Right lobe of liver (tissue), 6 donors: ENCODE data around the gene SINHCAF. TPM values are rescaled to one million over a fixed set of nuclear protein-coding genes. Genes with fewer than 3 reads are reported as not detected.

Source experiments
- ATAC-seq, 4 donors: fragments of 200-7000 bp; cut with Tn5 transposase; one replicate each; pipeline ENCODE4 v1.9.1; 2020; ENCODE audit warnings: mild to moderate bottlenecking in 4 of 4, moderate library complexity in 4 of 4
- DNase-seq, 3 donors: peaks; one replicate each; pipeline ENCODE4 v3.0.0-alpha.2; 2020
- H3K27ac ChIP-seq, 3 donors: fragments of 200-600 bp; one replicate each; pipeline ENCODE4 v1.8.0; 2022
- H3K27me3 ChIP-seq, 2 donors: fragments of 200-600 bp; one replicate each; pipeline ENCODE4 v1.8.0; 2022
- H3K36me3 ChIP-seq, 4 donors: fragments of 200-600 bp; sonication (generic) in 1 of 4; one replicate each; pipeline versions ENCODE4 v1.5.1 to v1.8.0; 2017 to 2022; ENCODE audit warnings: control low read depth in 1 of 4
- H3K4me1 ChIP-seq, 4 donors: fragments of 200-600 bp; sonication (generic) in 1 of 4; one replicate each; pipeline versions ENCODE4 v1.5.1 to v1.8.0; 2017 to 2022; ENCODE audit warnings: control low read depth in 1 of 4
- H3K4me3 ChIP-seq, 3 donors: fragments of 200-600 bp; one replicate each; pipeline ENCODE4 v1.8.0; 2022
- H3K9me3 ChIP-seq, 4 donors: fragments of 200-600 bp; sonication (generic) in 1 of 4; one replicate each; pipeline versions ENCODE4 v1.5.1 to v1.8.0; 2017 to 2022; ENCODE audit warnings: control low read depth in 1 of 4
- POLR2A ChIP-seq: fragments of 450-650 bp; IDR thresholded peaks from one replicate; pipeline ENCODE4 v1.6.1; 2017; ENCODE audit warnings: antibody characterized with exemption, mild to moderate bottlenecking
- WGBS: methylation state at CpG from one replicate; pipeline ENCODE4 v1.1.6; 2018; ENCODE audit warnings: low coverage, low lambda C conversion rate; ENCODE audit not compliant: insufficient coverage; ENCODE audit errors: missing lambda C conversion rate; 5-methylcytosine and 5-hydroxymethylcytosine counted together
- intact Hi-C, 2 donors: fragments of 100-400 bp; cut with DNase I; formaldehyde crosslinking; loops; one replicate each; pipeline versions ENCODE4 v1.11.2 to v1.14.1; 2022
- total RNA-seq, 6 experiments: library from RNA; depleted of rRNA in 2 of 6; stranded (reverse); fragments of >200 nt in 2 of 6; fragmentation: NEBNext Ultra II Directional in 3 of 6; extraction: Animal tissue kit (Norgen Biotek cat#: 25700) in 3 of 6; gene quantifications; one replicate each; pipeline versions ENCODE4 v1.1.0 to v1.2.4, GENCODE V29; 2016 to 2023
- TF ChIP-seq, protein P1 (sequence below), 4 donors: fragments of 200-600 bp in 3 of 4; fragments of 450-650 bp in 1 of 4; IDR thresholded peaks; one replicate each; pipeline versions ENCODE4 v1.5.1 to v1.8.0; 2016 to 2022; ENCODE audit warnings: antibody characterized with exemption in 4 of 4, mild to moderate bottlenecking in 2 of 4
- donor health status: DM: no; HTN: yes; CAD: no.
- donor health status: DM: no; HTN: no; CAD: no.
- donor health status: DM: no; HTN: no; CAD: no.
- donor health status: DM: no; HTN: yes; CAD: no.
- donor health status: DM: no; HTN: yes; CAD: no.

SINHCAF gene
- total RNA-seq, 6 experiments from 2014 or later = 1.6 to 21.9 (median 8.2) TPM

DNA sequence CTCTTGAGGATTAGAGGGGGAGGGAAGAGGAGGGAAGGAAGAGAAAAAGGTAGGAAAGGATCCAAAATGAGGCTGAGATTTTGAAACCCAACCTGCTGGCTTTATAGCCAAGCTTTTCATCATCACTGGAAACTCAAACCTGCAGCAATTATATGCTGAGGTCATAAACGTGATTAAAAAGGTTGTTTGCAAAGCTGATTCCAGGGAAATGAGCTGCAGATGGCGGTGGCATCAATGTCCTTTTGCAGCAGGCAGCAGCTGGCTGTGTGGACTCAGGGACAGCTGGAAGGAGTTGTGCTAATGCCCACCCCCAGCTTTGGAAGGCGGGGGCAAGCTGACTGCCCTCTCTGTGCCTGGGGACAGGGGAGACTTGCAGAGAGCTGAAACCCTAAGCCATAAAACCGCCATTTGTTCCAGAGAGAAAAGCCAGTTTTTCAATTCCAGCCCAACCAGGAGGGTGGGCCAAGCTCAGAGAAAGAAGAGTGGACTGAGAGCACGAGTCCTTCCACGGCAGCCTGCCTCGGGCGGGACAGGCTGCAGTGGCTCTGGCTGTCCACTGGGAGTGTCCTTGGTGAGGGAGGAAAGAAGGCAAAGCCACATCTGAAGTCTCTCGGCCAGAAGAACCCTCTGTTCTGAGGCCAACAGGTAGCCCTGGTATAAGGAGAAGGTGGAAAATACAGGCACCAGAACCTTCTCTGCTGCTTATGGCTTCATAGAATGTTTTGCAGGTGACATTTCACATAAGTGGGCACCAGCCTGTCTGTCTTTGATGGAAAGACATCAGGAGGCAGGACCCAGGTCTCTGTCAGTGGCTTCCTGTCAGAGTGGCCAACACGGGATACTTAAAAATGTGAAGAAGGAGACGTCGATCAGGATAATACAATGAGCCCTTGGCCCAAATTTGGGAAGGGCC is 90.7 kb downstream of the SINHCAF start:
- H3K9me3 ChIP-seq = no peaks in the 10 kb centered on the region
- H3K27me3 ChIP-seq = no peaks in the 10 kb centered on the region
- no peak overlapping the region for H3K4me3 ChIP-seq
- TF ChIP-seq POLR2A = no peak
- TF ChIP-seq, protein P1, sequence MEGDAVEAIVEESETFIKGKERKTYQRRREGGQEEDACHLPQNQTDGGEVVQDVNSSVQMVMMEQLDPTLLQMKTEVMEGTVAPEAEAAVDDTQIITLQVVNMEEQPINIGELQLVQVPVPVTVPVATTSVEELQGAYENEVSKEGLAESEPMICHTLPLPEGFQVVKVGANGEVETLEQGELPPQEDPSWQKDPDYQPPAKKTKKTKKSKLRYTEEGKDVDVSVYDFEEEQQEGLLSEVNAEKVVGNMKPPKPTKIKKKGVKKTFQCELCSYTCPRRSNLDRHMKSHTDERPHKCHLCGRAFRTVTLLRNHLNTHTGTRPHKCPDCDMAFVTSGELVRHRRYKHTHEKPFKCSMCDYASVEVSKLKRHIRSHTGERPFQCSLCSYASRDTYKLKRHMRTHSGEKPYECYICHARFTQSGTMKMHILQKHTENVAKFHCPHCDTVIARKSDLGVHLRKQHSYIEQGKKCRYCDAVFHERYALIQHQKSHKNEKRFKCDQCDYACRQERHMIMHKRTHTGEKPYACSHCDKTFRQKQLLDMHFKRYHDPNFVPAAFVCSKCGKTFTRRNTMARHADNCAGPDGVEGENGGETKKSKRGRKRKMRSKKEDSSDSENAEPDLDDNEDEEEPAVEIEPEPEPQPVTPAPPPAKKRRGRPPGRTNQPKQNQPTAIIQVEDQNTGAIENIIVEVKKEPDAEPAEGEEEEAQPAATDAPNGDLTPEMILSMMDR (IDR thresholded peaks at IDR 0.05) = peak; percentile 52 to 63 (median 54)
- H3K27ac ChIP-seq = no peak overlapping the region
- DNase-seq (no peak), ATAC-seq (peak; percentile 83 to 90 (median 86))
- WGBS = 33% methylated on average over 11 of the region's 12 CpGs
- no peaks in the 10 kb centered on the region for H3K36me3 ChIP-seq
- intact Hi-C loops = loop anchor here in 1 of 2 donors (10.0 kb wide), 1 partner anchor 380 kb away; no protein-coding TSS in a partner anchor
- H3K4me1 ChIP-seq = no peaks in the 10 kb centered on the region

DNA sequence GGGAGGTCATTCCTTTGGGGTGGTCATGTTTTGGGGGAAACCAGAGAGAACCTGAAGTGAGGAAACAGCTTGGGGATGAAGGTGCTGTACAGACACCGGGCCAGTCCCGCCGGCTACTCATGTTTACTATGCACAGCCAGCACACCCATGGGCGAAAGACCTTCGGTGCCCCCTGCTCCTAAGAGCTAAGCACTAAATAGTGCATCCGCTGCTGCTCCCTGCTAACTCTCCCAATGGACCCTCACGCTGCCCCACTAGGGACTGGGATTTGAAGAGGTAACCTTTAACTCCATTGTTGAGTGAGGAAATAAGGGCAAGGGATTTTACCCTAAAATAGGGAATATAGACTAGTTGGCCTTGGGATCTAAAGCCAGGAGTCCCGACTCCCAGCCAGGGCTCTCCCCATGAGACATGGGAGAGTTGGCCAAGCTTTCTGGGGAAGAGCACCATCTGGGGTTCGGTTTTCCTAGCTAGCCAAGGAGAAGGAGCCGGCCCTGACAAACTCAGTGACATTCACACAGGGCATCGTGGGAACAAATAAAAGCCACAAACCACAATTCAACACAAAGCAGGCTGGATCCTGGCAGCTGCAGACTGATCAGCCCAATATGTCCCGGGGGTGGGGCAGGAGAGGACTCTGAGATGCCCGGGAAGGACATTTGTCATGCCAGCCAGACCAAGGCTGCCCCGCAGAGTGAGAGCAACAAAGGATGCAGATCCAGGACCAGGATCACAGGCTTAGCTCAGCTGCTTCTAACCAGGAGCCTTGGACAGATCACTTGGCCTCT is 91.7 kb downstream of the SINHCAF start:
- no peaks in the 10 kb centered on the region for H3K36me3 ChIP-seq
- TF ChIP-seq, protein P1 (IDR thresholded peaks at IDR 0.05) = no peak
- no peak for TF ChIP-seq POLR2A
- H3K4me1 ChIP-seq = peaks cover 0 to 8% (median under 1%) of the 10 kb centered on the region in 4 donors
- intact Hi-C loops = loop anchor here in 1 of 2 donors (10.0 kb wide), 1 partner anchor 379 kb away; no protein-coding TSS in a partner anchor
- DNase-seq (no peak), ATAC-seq (no peak)
- H3K4me3 ChIP-seq = no peak overlapping the region
- H3K27ac ChIP-seq = no peak overlapping the region
- no peaks in the 10 kb centered on the region for H3K27me3 ChIP-seq
- WGBS = 69% methylated on average over 2 of the region's 14 CpGs
- H3K9me3 ChIP-seq = no peaks in the 10 kb centered on the region

DNA sequence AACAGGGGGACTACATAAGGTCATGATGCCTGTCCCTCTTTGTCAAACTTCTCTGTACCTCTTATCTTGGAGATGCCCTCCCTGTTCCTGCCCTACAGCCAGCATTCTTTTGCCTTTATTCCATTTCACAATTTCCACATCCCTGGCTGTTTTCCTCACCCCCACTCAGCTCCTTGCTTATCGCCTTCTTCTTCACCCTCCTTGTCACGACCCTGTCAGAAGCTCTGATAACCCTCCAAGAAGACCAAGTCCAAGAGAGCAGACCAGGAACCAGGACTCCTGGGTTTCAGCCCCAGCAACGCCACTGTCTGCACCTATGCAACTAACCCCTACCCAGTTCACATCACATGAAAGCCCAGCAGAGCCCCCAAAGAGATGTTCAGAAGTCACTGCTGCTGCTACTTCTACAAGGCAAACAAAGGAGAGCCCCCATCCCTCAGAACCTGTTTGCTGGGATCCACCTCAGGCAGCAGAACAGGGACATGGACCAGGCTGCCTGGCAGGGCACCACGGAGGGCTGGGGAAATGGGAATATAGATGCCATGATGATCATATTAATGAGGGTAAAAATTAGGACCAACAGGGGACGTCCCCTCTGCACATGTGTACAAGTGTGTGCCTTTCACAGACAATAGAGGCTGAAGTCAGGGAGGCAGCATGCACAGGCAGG is 92.8 kb downstream of the SINHCAF start:
- no peak for ATAC-seq
- H3K27me3 ChIP-seq = no peaks in the 10 kb centered on the region
- no peaks in the 10 kb centered on the region for H3K9me3 ChIP-seq
- no peak for TF ChIP-seq POLR2A
- TF ChIP-seq, protein P1 (IDR thresholded peaks at IDR 0.05) = no peak
- H3K27ac ChIP-seq = no peak overlapping the region
- WGBS = 52% methylated on average over 4 of the region's 5 CpGs
- intact Hi-C loops = loop anchor here in 1 of 2 donors (10.0 kb wide), 1 partner anchor 378 kb away; no protein-coding TSS in a partner anchor
- DNase-seq = no peak
- peaks cover 0 to 14% (median 4%) of the 10 kb centered on the region in 4 donors for H3K4me1 ChIP-seq
- H3K36me3 ChIP-seq = no peaks in the 10 kb centered on the region
- no peak overlapping the region for H3K4me3 ChIP-seq

DNA sequence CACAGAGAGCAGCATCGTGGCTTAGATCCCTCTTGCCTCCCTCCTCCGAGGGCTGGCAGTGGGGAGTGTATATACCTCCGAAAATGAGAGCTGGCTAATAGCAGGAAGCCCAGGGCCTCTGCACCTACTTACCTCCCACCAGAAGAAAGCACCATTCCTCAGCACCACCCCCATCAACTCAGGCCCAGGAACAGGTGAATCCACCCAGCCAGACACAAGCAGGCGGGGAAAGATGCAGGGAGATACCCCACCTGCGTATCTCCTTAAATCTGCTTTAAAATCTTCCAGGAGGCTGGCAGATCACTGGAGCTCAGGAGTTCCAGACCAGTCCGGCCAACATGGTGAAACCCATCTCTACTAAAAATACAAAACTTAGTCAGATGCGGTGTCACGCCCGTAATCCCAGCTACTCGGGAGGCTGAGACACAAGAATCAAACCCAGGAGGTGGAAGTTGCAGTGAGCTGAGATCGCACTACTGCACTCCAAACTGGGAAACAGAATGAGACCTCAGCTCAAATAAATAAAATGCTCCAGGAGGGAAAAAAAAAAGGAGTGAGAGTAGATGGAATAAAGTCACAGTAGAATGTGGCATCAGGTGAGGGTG is 93.5 kb downstream of the SINHCAF start:
- intact Hi-C loops = loop anchor here in 1 of 2 donors (10.0 kb wide), 1 partner anchor 378 kb away; no protein-coding TSS in a partner anchor
- H3K4me1 ChIP-seq = peaks cover 0 to 14% (median 4%) of the 10 kb centered on the region in 4 donors
- WGBS = 69% methylated on average over 5 of the region's 11 CpGs
- TF ChIP-seq, protein P1 (IDR thresholded peaks at IDR 0.05) = no peak
- no peak for TF ChIP-seq POLR2A
- H3K4me3 ChIP-seq = no peak overlapping the region
- H3K27ac ChIP-seq = no peak overlapping the region
- no peak for ATAC-seq
- no peak for DNase-seq
- H3K9me3 ChIP-seq = no peaks in the 10 kb centered on the region
- no peaks in the 10 kb centered on the region for H3K36me3 ChIP-seq
- H3K27me3 ChIP-seq = no peaks in the 10 kb centered on the region
